Epithelial cell of esophagus (primary cell): Measurements from ENCODE around the gene CCDC122.

ENCODE experiments used
- DNase-seq: peaks from one replicate; pipeline ENCODE4 v3.0.0; 2010; ENCODE audit warnings: low read depth
- H3K4me3 ChIP-seq: 2 replicates; pipeline ENCODE4 v1.5.1; 2011; ENCODE audit warnings: mild to moderate bottlenecking, low read length, control low read depth
- TF ChIP-seq, protein P1 (sequence below): IDR thresholded peaks from 2 replicates; pipeline ENCODE4 v1.5.1; 2011; ENCODE audit warnings: low read depth, mild to moderate bottlenecking, low read length, control low read depth, inconsistent platforms; ENCODE audit not compliant: insufficient read depth; ENCODE audit errors: missing control alignments

CCDC122 gene

DNA sequence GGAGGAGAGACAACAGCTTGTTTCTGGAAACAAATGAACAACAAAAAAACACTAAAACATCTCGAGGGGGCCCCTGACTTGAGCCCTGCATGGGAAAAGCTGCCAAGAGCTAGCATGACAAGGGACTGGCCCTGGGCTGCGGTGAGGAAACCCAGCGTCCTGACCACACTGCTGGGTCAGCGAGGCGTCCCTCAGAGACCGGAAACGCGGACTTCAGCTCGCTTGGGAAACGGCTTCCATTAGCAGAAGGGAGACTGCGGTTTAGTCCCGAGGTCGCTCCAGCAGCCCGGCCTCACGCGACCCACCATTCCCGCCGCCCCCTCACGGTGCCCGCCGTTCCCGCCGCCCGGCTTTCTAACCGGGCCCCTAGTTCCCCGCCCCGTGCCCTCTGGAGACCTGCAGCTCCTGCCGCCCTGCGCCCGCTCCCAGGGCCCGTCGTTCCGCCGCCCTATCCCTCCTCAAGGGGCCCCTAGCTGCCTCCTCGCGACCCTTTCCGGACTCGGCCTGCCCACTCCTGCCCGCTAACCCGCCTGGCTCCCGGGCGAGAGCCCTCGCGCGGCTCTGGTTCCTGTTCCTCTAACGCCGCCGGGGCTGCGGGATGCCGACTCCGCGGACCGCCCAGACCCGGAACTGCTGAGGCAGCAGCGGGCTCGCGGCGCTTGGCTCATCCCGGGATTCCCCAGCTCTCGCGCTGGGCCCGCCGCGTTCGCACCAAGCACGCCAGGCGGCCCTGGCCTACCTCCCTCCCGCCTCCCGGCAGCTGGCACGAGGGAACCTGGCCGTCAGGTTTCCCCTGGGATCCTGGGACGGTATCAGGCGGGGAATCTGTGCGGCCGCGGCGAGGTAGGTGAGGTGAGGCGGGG is at the start of gene CCDC122:
Gene CCDC122, minus strand, starts transcription at position 849 of the 863 bp plus-strand sequence. CDS start 10,364 bp downstream, outside the sequence.
- peak within 1 kb of the TSS; percentile 78 for H3K4me3 ChIP-seq
- DNase-seq: peak; percentile 93
- TF ChIP-seq, protein P1, sequence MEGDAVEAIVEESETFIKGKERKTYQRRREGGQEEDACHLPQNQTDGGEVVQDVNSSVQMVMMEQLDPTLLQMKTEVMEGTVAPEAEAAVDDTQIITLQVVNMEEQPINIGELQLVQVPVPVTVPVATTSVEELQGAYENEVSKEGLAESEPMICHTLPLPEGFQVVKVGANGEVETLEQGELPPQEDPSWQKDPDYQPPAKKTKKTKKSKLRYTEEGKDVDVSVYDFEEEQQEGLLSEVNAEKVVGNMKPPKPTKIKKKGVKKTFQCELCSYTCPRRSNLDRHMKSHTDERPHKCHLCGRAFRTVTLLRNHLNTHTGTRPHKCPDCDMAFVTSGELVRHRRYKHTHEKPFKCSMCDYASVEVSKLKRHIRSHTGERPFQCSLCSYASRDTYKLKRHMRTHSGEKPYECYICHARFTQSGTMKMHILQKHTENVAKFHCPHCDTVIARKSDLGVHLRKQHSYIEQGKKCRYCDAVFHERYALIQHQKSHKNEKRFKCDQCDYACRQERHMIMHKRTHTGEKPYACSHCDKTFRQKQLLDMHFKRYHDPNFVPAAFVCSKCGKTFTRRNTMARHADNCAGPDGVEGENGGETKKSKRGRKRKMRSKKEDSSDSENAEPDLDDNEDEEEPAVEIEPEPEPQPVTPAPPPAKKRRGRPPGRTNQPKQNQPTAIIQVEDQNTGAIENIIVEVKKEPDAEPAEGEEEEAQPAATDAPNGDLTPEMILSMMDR: no peak

DNA sequence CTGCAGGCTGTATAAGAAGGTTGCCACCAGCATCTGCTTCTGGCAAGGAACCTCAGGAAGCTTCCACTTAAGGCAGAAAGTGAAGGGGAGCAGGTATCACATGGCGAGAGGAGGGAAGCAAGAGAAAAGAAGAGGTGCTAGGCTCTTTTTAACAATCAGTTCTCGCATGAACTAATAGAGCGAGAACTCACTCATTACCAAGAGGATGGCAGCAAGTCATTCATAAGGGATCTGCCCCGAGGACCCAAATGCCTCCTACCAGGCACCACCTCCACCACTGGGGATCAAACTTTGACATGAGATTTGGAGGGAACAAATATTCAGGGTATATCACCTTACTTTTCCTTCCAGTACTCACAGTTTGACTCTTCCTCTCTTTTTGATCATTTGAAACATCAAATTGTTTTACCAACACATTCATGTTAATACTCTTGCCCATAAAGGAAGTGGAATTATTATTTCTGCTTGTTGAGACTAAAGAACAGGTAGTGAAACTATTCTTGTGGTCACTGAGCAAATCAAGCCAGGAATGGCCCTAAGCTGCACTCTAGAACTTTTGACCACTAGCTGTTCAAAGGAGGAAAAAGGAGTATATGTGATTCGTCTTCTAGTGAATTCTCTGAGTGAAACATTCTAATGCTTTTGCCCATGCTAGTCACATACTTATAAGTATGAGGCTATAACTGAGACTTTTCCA is 45.2 kb upstream of the CCDC122 start:
- no peak overlapping the region for H3K4me3 ChIP-seq
- TF ChIP-seq, protein P1: no peak
- no peak for DNase-seq

DNA sequence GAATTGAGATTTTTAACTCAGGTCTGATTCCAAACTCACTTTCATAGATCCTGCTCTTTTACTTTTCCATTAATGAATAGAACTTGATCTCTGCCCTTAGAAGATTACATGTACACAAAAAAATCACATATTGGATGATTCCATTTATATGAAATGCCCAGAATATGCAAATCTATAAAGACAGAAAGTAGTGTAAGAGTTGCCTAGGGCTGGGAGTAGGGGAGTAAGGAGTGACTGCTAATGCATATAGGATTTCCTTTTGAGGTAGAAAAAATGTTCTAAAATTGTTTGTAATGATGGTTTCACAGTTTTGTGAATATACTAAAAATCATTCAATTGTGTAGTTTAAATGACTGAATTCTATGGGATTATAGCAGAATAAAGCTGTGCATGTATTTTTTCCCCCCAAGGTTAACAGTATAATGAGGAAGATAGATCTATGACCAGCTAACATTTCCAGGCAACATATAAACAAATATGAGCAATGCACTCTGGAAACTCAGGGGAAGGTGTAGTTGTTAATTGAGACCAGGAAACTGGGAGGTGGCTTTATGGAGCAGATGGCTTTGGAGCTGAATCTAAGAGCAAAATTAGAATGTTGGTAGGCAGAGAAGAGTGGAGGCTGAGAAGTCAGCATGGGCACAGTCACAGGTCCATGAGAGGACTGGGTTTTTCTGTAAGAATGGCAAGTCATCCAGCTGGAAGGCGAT is 41.6 kb upstream of the CCDC122 start:
- TF ChIP-seq, protein P1: no peak
- DNase-seq: no peak
- H3K4me3 ChIP-seq: no peak overlapping the region

DNA sequence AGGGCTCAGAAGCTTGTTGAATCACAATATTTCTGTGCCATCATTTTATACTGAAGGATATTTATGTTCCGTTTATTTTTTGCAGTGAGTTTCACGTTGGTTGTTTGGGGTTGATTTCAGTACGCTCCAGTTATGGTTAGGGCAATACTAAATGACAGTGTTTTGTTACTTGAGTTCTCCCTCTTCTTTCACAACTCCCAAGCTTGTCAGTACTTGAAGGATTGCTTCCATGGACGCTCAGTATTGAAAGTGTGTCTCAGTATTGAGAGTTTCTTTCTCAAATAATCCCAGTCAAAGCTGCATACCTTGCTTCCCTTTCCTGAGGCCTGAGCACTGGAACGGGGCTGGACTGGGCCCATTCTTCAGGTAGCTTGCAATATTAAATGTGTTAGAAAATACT is 39.1 kb upstream of the CCDC122 start:
- peak; percentile 74 for DNase-seq
- H3K4me3 ChIP-seq: no peak overlapping the region
- TF ChIP-seq, protein P1: no peak

DNA sequence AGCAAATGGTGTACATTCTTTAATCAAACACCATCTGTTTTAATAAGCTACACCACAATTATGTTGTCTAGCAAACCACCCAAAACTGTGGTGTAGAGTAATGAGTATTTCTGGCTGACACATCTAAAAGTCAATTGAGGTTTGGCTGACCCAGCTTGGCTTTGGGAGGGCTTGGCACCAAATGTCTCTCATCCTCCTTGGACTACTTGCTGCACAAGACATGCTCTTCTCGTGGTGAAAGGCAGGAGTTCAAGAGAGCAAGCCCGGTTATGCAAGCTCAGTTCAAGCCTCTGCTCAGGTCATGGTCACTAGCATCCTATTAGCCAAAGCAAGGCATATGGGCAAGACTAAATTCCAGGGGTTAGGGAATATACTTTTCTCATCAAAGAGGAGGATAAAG is 37.3 kb upstream of the CCDC122 start:
- no peak overlapping the region for H3K4me3 ChIP-seq
- no peak for DNase-seq
- TF ChIP-seq, protein P1: no peak

DNA sequence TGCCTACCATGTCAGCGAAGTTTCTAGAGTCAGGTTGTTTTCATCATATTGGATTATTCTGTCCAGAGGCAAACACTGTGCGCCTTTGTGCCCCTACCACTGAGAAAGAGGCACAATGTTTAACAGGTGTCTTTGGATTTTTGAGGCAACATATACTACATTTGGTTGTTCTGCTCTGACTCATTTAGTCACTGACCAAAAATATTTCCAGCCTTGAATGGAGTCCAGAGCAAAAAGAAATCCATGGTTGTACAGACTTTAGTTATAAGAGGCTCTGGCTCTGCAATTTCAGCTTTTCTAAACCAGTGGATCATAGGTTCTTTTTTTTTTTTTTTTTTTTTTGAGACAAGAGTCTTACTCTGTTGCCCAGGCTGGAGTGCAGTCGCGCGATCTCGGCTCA is 35.9 kb upstream of the CCDC122 start:
- no peak for DNase-seq
- no peak overlapping the region for H3K4me3 ChIP-seq
- TF ChIP-seq, protein P1: no peak
